Esophagus muscularis mucosa (tissue), 4 donors: ENCODE measurements around the gene ALG8. TPM values are rescaled to one million over a fixed set of nuclear protein-coding genes. Genes with fewer than 3 reads are reported as not detected.

Experiments
- DNase-seq: peaks from one replicate; pipeline ENCODE4 v3.0.0-alpha.2; 2017; ENCODE audit errors: extremely low spot score
- H3K27ac ChIP-seq, 4 donors: fragments of 200-600 bp; sonication (generic); replicated peaks in 1 of 4; 1 replicate in 3 of 4; 2 replicates in 1 of 4; pipeline ENCODE4 v1.5.1; 2016 to 2019; ENCODE audit warnings: mild to moderate bottlenecking in 1 of 4
- H3K27me3 ChIP-seq, 4 donors: fragments of 200-600 bp; sonication (generic); one replicate each; pipeline versions ENCODE4 v1.5.1 to v1.6.0; 2016 to 2019
- H3K36me3 ChIP-seq, 4 donors: fragments of 200-600 bp; sonication (generic); one replicate each; pipeline ENCODE4 v1.5.1; 2016 to 2019
- H3K4me1 ChIP-seq, 4 donors: fragments of 200-600 bp; sonication (generic); one replicate each; pipeline ENCODE4 v1.5.1; 2016 to 2019
- H3K4me3 ChIP-seq, 4 donors: fragments of 200-600 bp; sonication (generic); 1 replicate in 2 of 4; 2 replicates in 2 of 4; pipeline ENCODE4 v1.5.1; 2016 to 2019; ENCODE audit warnings: mild to moderate bottlenecking in 4 of 4, moderate library complexity in 1 of 4
- H3K9me3 ChIP-seq, 4 donors: fragments of 200-600 bp; sonication (generic); 1 replicate in 3 of 4; 2 replicates in 1 of 4; pipeline ENCODE4 v1.5.1; 2016 to 2019
- CTCF ChIP-seq, 3 experiments: fragments of 200-600 bp in 2 of 3; fragments of 450-650 bp in 1 of 3; sonication (generic) in 2 of 3; IDR thresholded peaks; one replicate each; pipeline ENCODE4 v1.5.1; 2017 to 2019; ENCODE audit warnings: antibody characterized with exemption in 3 of 3, mild to moderate bottlenecking in 2 of 3, moderate library complexity in 1 of 3
- EP300 ChIP-seq: sonication (generic); formaldehyde crosslinking; IDR thresholded peaks from one replicate; pipeline ENCODE4 v1.6.1; 2017; ENCODE audit warnings: antibody characterized with exemption
- POLR2A ChIP-seq: fragments of 450-650 bp; IDR thresholded peaks from one replicate; pipeline ENCODE4 v1.6.1; 2017; ENCODE audit warnings: antibody characterized with exemption, moderate library complexity, mild to moderate bottlenecking, low read depth
- POLR2AphosphoS5 ChIP-seq, 2 donors: sonication (generic); formaldehyde crosslinking; IDR thresholded peaks; one replicate each; pipeline ENCODE4 v1.6.1; 2017; ENCODE audit warnings: antibody characterized with exemption in 2 of 2
- WGBS: methylation state at CpG from one replicate; pipeline ENCODE4 v1.1.5; 2018; 5-methylcytosine and 5-hydroxymethylcytosine counted together
- intact Hi-C: fragments of 100-400 bp; cut with DNase I; formaldehyde crosslinking; loops from one replicate; pipeline ENCODE4 v1.15.1; 2023
- total RNA-seq, 4 donors: library from RNA; depleted of rRNA; stranded (reverse); fragments of >200 nt; gene quantifications; one replicate each; pipeline versions ENCODE4 v1.1.0 to v1.2.1, GENCODE V29; 2016

ALG8 gene
- total RNA-seq, 4 donors from 2014 or later: 11.2 to 21.6 (median 15.7) TPM

GRCh38 chr11:78082146-78082545 is 57.3 kb downstream of the ALG8 start:
- Histone ChIP-seq H3K4me1 (peaks cover 22 to 27% (median 26%) of the 10 kb centered on the region in 4 donors), H3K27me3 (no peaks in the 10 kb centered on the region), H3K9me3 (no peaks in the 10 kb centered on the region), H3K27ac (no peak overlapping the region), H3K36me3 (no peaks in the 10 kb centered on the region), H3K4me3 (no peak overlapping the region)
- intact Hi-C loops: no loop called here
- no peak for DNase-seq
- WGBS: 86% methylated on average over 8 of the region's 8 CpGs
- TF ChIP-seq POLR2AphosphoS5 (IDR thresholded peaks at IDR 0.05) (no peak), POLR2A (no peak), CTCF (IDR thresholded peaks at IDR 0.05) (no peak), EP300 (no peak)

GRCh38 chr11:78081583-78081982 is 57.8 kb downstream of the ALG8 start:
- Histone ChIP-seq H3K4me3 (no peak overlapping the region), H3K36me3 (no peaks in the 10 kb centered on the region), H3K27me3 (no peaks in the 10 kb centered on the region), H3K27ac (no peak overlapping the region), H3K4me1 (peaks cover 27 to 32% (median 32%) of the 10 kb centered on the region in 4 donors), H3K9me3 (no peaks in the 10 kb centered on the region)
- no peak for DNase-seq
- TF ChIP-seq POLR2AphosphoS5 (IDR thresholded peaks at IDR 0.05) (no peak), CTCF (IDR thresholded peaks at IDR 0.05) (no peak), POLR2A (no peak), EP300 (no peak)
- intact Hi-C loops: no loop called here
- WGBS: 91% methylated on average over 6 of the region's 6 CpGs

- intact Hi-C loops: no loop called here
- H3K27me3 ChIP-seq: no peaks in the 10 kb centered on the region
- TF ChIP-seq POLR2A: no peak
- TF ChIP-seq POLR2AphosphoS5 (IDR thresholded peaks at IDR 0.05): no peak
- DNase-seq: no peak
- no peaks in the 10 kb centered on the region for H3K36me3 ChIP-seq
- H3K4me1 ChIP-seq: peaks cover 33 to 39% (median 36%) of the 10 kb centered on the region in 4 donors
- peak overlapping the region in 1 of 4 donors; percentile 91 for H3K27ac ChIP-seq
- H3K9me3 ChIP-seq: no peaks in the 10 kb centered on the region
- H3K4me3 ChIP-seq: peak overlapping the region in 1 of 4 donors; percentile 94
- whole genome bisulfite sequencing: 86% methylated on average over 11 of the region's 11 CpGs
These were observed 58.5 kb downstream of the ALG8 start for GRCh38 chr11:78080818-78081495.

- no peak for TF ChIP-seq EP300
- TF ChIP-seq CTCF (IDR thresholded peaks at IDR 0.05): no peak
- TF ChIP-seq POLR2A: no peak
- no peak for TF ChIP-seq POLR2AphosphoS5 (IDR thresholded peaks at IDR 0.05)
- 59% methylated on average over 23 of the region's 23 CpGs for WGBS
These were observed 59.2 kb downstream of the ALG8 start for GRCh38 chr11:78080084-78080817.

More at GRCh38 chr11:78080084-78080817, 59.2 kb downstream of the ALG8 start:
- peak overlapping the region; percentile 76 to 99 (median 94) for H3K4me3 ChIP-seq
- peak overlapping the region; percentile 84 to 91 (median 87) for H3K27ac ChIP-seq
- intact Hi-C loops: no loop called here
- H3K27me3 ChIP-seq: no peaks in the 10 kb centered on the region
- no peaks in the 10 kb centered on the region for H3K36me3 ChIP-seq
- no peak for DNase-seq
- H3K9me3 ChIP-seq: no peaks in the 10 kb centered on the region
- peaks cover 39 to 45% (median 42%) of the 10 kb centered on the region in 4 donors for H3K4me1 ChIP-seq
